Colon (tissue), 2 donors: ENCODE results near the gene CATSPERE.
A peak's percentile ranks its signal among the peaks of the same experiment; 100 is the strongest.
"Not testable (repeated sequence)": the region's sequence is repeated elsewhere in the genome, so short reads cannot be mapped to it uniquely, and the experiment has no call there.

Experiments
- FAIRE-seq: peaks from 2 replicates; lab custom pipeline; 2012; peaks lifted over from hg19 to GRCh38; lab: Jason Lieb, UNC
- donor health status: control.
- donor health status: control.

CATSPERE gene

DNA sequence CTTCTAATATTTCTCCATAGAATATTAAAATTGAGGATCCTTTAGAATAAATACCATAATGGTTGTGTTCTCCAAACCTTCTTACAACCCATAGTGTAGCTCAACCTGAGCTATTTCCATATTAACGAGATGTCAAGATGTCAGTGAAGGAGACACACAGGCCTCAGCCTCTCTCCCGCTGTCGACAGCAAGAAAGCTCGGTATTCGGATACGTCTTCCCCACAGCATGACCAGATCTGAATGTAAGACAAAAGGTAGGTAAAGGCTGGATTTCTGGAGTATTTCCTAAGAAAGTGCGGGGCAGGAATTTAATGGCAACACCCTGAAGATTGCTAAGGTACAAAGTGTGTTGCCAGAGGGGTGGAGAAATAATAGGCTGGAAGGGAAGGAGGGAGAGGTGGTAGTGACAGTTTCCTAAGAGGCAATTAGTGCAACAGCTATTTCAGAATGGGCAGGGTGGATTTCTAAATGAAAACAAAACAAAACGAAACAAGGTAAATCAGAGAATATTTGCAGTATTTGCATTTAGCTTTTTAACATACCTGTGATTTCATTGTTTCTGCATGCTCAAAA lies 11.1 kb upstream of the CATSPERE start:
- FAIRE-seq, result no peak

DNA sequence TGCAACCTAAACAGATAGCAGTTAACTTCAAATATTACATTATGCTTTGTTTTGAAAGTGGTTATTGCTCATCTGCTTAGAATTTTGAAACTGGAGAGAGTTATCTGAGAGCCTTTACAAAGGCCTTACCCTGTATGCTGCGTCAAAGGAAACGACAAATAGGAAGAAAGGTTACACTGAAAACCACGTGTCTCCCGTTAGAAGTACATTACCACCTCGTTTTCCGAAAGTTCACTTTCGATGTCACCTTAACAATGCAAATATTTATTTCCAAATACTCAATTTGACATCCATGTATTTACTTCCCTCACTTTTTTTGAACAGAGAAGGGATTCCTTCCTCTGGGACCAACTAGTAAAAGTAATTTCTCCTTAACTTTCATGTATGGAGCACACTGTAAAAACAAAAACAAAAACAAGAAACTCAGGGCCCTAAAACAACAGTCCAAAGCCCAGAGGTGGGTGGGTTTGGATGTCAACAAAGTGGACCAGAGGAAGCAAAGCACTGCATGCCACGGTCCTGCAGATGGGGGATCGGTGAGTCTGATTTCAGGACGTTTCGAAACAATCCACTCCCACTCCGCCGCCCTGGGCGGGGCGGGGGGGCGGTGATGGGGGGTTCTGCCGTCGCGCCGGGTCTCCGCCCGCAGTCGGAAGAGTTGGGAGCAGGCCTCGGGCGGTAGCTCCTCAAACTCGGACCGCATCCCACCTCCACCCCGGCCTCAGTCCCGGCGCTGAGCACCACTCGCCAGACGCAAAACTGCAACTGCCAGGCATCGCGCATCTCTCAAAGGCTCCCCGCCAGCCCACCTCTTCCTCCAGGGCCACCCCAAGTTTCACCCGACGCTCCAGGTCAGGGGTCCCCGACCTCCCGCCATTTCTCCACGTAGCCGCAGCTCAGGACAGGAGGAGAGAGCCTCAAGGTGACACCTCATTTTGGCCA lies 10.2 kb upstream of the CATSPERE start:
- peak; percentile 36 for FAIRE-seq

DNA sequence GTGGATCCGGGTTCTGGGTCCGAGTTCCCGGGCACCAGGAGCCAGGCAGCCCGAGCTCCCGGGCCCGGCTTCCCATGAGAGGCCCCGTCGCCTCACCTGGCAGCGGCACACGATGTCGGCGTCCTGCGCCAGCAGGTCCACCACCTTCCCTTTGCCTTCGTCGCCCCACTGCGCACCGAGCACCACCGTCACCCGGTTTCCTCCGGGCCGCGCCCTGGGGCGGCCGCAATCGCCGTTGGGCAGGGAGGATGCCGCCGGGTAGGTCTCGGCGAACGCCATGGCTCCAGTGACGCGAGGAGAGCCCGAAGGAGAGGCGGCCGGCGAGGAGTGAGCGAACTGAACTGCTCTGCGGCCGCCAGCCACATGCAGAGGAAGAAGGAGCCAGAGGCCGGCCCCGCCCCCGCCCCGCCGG lies 9.5 kb upstream of the CATSPERE start, which contains the start of gene ADSS2:
TSS of gene ADSS2 (minus strand) at position 371 of the 412 bp plus-strand sequence. CDS start at position 279, 92 bp downstream.
- no peak for FAIRE-seq

DNA sequence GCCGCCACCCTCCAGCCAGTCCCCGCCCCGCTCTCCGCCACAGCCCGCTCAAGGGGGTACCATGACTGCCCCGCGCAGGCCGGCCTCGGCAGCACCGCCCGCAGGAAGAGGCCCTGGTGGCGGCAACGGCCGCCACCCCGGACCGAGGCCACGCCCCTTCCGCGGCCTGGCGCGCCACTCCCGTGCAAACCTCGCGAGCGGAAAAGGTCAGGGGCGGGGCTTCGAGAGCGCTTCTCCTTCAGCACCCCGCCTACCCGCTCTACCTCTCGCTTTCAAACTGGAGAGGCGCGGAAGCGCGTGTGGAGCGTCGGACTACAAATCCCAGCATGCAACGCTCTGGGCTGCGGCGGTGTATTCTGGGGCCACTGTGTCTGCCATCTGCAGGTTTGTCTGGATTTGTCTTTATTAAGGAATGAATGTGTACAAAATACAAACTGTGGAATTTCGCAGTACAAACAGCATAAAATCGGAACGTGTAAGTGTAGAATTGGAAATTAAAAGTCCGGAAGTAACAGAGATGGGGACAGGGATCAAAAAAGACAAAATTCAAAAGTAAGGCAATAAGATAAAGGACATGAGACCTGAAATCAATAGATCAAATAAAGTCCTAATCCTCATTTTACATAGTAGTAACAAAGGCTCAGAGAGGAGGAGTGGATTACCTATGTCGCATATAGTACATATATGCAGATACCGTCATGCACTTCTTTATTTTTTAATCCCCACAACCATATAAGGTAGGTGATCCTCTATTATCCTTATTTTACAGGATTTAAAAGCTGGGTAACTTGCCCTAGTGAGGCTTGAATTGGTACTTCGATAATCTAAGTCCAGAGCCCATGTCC lies 8.9 kb upstream of the CATSPERE start:
- FAIRE-seq, result peak; percentile 45

DNA sequence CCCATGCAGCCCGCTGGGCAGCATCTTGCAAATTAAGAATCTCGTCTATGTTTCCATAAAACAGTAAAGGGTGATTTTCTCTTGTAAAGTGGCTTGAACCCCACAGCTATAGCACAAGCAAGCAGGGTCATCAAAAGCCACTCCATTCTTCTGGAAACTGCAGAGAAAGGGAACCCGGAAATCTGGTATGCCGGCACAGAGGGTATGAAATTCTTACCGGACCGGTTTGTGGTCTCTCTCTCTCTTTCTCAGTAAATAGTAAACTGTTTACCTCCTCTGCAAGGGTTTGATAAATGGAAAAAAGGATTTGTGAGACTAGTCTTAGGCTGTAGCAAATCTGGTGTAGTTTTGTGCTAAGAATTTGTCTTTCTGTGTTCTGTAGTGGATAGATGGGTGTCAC lies 6.7 kb upstream of the CATSPERE start:
- FAIRE-seq, result no peak

DNA sequence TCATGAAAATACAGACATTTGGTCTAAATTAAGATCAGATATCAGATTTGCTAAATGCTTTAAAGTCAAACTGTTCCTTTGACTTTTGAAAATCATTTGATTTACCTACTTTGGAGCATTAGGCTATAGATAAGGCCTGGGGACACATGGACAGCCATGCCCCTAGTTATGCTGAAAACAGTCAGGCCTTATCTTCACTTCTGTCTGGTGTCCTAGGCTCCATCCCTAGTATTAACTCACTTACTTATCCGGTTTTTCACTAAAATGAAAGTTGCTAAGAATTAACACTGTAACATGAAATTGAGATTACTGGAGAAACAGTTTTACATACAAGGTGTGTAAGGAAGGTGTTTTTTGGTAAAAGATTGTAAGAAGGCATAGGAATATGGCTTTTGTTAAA lies 4.5 kb upstream of the CATSPERE start:
- FAIRE-seq, result no peak

DNA sequence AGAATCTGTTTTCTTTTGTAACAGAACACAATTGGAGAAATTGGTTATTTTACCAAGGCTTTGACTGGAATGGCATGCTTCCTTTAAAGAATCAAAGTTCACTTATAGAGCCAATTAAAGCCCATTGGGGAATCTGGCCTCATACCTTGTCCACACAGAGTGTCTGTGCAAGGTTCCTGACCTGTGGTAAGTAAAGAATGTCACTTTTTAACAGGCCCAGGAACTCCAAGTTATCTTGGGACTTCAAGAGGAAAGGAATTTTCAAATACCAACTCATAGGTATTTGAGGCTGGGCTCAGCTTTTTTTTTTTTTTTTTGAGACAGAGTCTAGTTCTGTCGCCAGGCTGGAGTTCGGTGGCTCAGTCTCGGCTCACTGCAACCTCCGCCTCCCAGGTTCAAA lies 2.3 kb upstream of the CATSPERE start:
- no peak for FAIRE-seq

DNA sequence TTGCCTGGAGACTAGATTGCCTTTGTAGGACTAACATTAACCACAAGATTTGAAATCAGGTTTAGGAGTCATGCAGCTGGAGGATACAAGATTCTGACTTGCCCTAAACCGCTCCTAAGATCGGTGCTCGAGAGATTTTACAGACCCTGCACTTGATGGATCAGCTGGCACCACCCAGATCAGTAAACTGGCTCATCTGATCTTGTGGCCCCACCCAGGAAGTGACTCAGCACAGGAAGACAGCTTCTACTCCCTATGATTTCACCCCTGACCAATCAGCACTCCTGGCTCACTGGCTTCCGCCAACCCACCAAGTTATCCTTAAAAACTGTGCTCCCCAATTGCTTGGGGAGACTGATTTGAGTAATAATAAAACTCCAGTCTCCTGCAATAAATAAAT lies 876 bp upstream of the CATSPERE start:
- no peak for FAIRE-seq

DNA sequence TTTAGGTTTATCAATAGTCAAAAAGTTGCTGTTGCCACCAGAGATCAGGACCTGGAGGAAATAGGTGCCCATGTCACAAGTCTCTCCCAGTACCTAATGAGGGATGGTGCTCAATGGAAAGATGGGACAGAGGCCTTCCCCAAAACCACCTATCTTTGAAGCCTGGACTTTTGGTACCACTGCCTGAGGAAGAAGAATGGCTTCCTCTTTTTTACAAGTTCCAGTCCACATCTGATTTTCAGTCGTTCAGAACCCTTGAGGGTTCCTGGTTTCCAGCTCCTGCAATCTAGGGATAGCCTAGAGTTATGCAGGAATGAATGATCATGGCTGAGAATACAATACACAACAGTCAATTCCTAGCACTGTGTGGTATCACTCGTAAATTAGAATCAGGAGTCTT lies 5.7 kb downstream of the CATSPERE start:
- no peak for FAIRE-seq

DNA sequence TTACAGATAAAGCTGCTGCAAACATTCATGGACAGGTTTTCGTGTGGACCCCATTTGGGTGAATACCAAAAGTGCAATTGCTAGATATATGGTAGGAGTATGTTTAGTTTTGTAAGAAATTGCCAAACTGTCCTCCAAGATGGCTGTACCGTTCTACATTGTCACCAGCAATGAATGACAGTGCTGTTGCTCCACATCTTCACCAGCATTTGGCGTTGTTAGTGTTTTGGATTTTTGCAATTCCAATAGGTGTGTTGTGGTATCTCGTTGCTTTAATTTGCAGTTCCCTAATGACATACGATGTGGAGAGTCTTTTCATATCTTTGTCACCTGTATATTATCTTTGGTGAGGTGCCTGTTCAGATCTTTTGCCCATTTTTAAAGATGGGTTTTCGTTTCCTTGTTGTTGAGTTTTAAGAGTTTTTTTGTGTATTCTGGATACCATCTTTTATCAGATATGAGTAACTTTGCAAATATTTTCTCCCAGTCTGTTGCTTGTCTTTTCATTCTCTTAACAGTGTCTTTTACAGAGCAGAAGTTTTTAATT lies 12.1 kb downstream of the CATSPERE start:
- no peak for FAIRE-seq

DNA sequence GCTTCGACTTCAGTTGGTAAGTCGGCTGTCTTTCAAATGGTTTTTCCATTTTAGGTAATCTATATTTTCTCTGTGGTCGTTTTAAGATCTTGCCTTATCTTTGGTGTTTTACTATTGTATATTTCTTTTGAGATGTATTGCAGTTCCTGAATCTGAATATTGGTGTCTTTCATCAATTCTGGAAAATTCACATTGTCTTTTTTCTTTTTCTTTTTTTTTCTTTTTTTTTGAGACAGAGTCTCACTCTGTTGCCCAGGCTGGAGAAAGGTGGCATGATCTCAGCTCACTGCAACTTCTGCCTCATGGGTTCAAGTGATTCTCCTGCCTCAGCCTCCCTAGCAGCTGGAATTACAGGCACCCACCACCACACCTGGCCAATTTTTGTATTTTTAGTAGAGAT lies 23.9 kb downstream of the CATSPERE start:
- FAIRE-seq, result not testable (repeated sequence)

DNA sequence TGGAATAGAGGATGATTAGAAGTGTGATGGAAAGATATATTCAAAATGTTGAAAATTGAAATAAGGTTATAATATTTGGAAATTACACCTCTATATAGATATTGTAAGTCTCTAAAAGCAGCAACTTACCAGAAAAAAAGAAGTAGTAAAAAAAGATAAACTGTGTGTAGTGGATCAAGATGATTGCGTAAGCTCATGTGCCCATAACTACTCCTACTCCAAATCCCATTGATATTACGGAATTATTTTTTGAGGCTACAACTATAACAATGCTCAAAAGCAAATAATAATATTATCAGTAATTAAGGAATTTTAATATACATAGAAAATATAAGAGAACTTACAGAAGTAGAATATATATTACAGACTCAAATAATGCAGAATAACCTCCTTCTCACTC lies 33.6 kb downstream of the CATSPERE start:
- no peak for FAIRE-seq

DNA sequence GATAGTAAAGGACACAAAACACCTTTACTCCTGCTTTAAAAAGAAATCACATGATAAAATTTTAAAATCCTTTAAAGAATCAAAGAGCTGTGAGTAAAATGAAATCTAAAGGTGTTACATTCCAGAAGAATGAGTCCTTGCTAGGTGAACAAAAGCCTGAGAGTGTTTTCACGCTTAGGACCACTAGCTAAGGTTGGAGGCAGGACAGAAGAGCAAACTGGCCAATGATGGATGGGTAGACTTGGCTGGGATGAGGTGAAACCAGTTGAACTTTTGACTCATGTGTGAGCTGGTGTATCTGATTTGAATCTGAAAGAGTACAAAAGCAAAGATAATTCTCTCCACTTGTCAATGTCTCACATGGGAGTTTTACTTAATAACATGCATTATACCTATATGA lies 35.1 kb downstream of the CATSPERE start:
- FAIRE-seq, result no peak

DNA sequence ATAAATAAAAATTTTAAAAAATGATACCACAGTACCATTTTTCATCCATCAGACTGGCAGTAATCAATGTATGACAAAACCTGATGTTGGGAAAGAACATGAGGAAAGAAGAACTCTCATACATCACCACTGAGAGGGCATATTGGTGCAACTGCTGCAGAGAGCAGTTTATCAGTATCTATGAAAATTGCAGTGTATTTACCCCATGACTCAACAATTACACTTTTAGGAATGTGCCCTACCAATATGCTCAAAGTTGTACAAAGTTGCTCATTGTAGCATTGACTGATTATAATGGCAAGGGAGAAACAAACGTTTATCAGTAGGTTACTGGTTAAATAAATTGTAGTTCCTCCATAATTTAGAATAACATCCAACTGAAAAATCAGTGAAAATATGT lies 36.7 kb downstream of the CATSPERE start:
- no peak for FAIRE-seq

DNA sequence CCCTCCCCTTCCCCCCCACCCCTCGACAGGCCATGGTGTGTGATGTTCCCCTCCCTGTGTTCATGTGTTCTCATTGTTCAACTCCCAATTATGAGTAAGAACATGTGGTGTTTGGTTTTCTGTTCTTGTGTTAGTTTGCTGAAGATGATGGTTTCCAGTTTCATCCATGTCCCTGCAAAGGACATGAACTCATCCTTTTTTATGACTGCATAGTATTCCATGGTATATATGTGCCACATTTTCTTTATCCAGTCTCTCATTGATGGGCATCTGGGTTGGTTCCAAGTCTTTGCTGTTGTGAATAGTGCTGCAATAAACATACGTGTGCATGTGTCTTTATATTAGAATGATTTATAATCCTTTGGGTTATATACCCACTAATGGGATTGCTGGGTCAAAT lies 38.4 kb downstream of the CATSPERE start:
- FAIRE-seq, result not testable (repeated sequence)

DNA sequence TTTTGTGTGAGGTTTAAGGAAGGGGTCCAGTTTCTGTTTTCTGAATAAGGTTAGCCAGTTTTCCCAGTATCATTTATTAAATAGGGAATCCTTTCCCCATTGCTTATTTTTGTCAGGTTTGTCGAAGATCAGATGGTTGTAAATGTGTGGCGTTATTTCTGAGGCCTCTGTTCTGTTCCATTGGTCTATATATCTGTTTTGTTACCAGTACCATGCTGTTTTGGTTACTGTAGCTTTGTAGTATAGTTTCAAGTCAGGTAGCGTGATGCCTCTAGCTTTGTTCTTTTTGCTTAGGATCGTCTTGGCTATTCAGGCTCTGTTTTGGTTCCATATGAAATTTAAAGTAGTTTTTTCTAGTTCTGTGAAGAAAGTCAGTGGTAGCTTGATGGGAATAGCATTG lies 39.4 kb downstream of the CATSPERE start:
- not testable (repeated sequence) for FAIRE-seq

DNA sequence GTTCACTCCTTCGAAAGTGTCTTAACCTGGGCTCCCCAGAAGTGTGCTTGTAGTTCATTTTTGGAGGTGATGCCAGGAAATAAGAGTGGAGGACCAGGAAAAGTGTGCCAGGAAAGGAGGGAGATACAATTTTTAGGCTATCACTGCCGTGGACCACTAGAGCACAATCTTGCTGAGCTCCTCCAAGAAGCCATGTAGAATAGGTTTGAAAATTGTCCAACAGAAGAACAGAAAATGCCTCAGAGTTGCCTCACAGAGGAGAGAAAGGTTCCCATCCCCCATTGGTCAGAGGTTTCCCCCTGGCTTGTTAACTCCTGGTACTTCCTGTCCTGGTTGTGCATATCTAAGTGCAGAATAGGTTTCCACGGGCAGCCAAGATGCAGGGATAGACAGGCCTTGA lies 41.6 kb downstream of the CATSPERE start:
- FAIRE-seq, result no peak

DNA sequence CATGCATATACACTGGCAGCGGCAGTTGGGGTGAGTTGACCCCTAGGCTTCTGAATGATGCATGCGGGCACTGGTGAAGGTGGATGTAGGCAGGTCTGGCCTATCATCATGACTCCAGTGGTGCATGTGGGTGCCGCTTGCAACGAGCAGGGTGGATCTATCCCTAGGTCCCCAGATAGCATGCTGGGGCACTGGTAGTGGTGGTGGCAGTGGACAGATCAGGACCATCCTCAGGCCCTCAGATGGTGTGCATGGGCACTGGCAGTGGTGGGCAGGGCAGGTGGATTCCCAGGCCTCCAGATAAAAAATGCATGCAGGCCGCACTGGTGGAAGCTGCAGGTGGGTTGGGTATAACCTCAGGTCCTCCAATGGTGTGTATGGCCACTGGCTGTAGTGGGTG lies 52.4 kb downstream of the CATSPERE start:
- FAIRE-seq, result no peak

DNA sequence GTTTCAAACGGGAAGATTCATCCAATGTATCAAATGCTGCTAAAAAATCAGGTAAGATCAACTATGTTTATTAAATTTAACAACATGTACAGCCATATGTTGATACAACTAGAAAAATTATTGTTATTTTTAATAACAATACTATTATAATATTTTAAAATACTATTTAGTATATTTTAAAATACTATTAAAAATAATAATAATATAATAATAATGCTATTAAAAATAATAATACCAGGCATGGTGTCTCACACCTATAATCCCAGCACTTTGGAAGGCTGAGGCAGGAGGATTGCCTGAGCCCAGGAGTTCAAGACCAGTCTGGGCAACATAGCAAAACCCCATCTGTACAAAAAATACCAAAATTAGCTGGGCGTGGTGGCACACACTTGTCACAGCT lies 54.6 kb downstream of the CATSPERE start:
- no peak for FAIRE-seq

DNA sequence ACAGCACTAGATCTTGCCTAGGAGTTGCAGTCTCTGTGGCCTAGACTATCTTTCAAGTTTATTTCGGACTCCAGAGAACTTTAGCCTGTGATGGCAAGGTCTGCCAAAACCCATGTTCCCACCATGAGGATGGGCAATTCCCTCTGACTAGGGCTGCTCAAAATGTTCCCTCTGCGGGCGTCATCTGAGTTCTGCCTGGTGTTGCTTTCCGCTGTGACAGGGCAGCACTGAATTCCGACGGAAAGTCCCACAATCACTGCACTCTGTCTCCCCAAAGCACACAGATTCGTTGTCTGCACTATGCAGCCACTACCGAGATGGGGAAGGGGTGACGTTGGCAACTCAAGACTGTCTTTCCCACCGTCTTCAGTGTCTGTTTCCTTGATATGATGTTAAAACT lies 75.2 kb downstream of the CATSPERE start:
- FAIRE-seq, result no peak

DNA sequence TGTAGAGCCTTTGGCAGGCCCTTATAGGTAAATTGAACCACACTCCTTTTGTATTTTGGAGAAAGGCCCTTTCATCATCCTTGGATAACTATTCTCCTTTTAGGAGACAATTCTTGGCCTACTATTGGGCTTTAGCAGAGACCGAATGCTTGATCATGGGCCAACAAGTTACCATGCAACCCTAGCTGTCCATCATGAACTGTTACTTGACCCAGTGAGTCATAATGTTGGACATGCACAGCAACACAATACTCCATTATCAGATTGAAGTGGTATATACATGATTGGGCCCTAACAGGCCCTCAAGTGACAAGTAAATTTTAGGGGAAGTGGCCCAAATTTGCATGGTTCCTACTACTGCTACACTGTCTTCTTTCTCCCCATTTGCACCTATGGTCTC lies 84.4 kb downstream of the CATSPERE start:
- FAIRE-seq, result no peak

DNA sequence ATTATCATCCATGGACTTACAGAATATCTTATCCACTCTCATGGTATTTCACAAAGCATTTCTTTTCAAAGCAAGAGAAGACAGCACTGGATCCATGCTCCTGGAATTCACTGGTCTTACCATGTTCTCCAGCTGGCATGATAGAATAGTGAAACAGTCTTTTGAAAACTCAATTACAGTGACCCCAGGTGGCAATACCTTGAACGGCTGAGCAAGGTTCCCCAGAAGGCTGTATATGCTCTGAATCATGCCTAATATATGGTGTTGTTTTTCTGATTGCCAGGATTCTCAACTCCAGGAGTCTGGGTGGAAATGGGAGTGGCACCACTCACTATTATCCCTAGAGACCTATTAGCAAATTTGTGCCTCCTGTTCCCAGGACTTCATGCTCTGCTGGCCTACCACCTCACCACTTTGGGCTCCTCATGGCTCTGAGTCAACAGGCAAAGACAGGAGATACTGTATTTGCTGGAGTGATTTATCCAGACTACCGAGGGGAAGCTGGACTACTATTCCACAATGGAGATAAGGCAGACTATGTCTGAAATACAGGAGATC lies 87.6 kb downstream of the CATSPERE start:
- FAIRE-seq, result no peak
